ENCODE data around the gene ZNF366.

ZNF366 gene

DNA sequence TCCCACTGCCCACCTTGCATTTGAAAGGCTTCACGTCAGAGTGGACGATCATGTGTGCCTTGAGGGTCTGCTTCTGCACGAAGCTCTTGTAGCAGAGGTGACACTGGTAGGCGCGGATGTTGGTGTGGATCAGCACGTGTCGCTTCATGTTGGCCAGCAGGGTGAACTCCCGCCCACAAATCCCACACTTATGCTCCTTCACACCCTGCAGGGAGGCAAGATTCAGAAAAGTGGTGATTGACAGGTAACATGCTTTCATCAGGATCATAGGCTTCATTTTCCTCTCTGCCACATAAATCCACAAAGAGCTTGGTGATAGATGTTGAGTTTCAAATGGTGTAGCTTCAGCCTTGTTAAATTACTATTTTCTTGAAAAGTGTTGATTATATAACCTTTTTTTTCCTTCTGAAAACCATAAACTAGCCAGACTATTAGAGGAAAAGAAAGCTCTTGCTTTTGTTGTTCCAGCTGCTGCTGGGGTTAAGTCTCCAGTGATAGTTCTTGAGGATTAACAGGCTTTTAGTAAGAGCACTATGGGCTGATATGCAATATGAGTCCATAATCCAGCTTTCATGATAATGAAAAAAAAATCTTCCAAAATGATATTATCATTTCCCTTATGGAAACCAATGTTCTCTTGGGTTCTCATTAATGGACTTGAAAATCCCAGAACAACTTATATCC lies 50.7 kb downstream of the ZNF366 start:
- no peak overlapping the region for H3K4me3 ChIP-seq (replicated peaks; ENCODE audit: insufficient read depth, low read length)
- no peaks in the 10 kb centered on the region for H3K27me3 ChIP-seq (ENCODE audit: insufficient read depth, poor library complexity, severe bottlenecking)
- no peak overlapping the region for H3K27ac ChIP-seq (replicated peaks)
- TF ChIP-seq GABPA (IDR thresholded peaks at IDR 0.05; ENCODE audit: low read depth) (no peak), SPI1 (IDR thresholded peaks at IDR 0.05; ENCODE audit: borderline replicate concordance, low read depth) (no peak), POLR2AphosphoS5 (IDR thresholded peaks at IDR 0.05; ENCODE audit: low read depth) (no peak)
- TF ChIP-seq, protein P1, sequence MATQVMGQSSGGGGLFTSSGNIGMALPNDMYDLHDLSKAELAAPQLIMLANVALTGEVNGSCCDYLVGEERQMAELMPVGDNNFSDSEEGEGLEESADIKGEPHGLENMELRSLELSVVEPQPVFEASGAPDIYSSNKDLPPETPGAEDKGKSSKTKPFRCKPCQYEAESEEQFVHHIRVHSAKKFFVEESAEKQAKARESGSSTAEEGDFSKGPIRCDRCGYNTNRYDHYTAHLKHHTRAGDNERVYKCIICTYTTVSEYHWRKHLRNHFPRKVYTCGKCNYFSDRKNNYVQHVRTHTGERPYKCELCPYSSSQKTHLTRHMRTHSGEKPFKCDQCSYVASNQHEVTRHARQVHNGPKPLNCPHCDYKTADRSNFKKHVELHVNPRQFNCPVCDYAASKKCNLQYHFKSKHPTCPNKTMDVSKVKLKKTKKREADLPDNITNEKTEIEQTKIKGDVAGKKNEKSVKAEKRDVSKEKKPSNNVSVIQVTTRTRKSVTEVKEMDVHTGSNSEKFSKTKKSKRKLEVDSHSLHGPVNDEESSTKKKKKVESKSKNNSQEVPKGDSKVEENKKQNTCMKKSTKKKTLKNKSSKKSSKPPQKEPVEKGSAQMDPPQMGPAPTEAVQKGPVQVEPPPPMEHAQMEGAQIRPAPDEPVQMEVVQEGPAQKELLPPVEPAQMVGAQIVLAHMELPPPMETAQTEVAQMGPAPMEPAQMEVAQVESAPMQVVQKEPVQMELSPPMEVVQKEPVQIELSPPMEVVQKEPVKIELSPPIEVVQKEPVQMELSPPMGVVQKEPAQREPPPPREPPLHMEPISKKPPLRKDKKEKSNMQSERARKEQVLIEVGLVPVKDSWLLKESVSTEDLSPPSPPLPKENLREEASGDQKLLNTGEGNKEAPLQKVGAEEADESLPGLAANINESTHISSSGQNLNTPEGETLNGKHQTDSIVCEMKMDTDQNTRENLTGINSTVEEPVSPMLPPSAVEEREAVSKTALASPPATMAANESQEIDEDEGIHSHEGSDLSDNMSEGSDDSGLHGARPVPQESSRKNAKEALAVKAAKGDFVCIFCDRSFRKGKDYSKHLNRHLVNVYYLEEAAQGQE (IDR thresholded peaks at IDR 0.05; ENCODE audit: insufficient replicate concordance, low read depth) = no peak
- TF ChIP-seq, protein P2, sequence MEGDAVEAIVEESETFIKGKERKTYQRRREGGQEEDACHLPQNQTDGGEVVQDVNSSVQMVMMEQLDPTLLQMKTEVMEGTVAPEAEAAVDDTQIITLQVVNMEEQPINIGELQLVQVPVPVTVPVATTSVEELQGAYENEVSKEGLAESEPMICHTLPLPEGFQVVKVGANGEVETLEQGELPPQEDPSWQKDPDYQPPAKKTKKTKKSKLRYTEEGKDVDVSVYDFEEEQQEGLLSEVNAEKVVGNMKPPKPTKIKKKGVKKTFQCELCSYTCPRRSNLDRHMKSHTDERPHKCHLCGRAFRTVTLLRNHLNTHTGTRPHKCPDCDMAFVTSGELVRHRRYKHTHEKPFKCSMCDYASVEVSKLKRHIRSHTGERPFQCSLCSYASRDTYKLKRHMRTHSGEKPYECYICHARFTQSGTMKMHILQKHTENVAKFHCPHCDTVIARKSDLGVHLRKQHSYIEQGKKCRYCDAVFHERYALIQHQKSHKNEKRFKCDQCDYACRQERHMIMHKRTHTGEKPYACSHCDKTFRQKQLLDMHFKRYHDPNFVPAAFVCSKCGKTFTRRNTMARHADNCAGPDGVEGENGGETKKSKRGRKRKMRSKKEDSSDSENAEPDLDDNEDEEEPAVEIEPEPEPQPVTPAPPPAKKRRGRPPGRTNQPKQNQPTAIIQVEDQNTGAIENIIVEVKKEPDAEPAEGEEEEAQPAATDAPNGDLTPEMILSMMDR (IDR thresholded peaks at IDR 0.05; ENCODE audit: insufficient read depth, low read length) = no peak
- DNase-seq (ENCODE audit: low read depth in 1 of 2, low spot score in 1 of 2) = no peak

DNA sequence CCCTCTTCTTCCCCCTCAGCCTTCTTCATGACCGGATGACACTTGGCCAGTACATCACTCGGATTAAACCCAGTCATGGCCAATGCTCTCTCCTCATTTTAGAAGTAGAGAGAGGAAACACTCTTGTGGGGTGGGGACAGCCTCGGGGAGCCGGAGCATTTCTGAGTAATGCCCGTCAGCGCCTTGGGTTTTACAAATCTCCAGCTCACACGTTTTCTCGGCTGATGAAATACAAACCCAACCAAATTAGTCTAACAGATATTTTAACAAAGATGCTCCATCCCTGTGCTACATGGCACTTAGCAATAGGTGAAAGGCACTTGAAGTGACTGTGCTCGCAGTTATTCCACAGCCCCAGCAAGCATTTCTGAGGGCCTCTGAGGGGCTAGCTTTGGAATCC lies 51.7 kb downstream of the ZNF366 start:
- Histone ChIP-seq H3K27ac (replicated peaks) (no peak overlapping the region), H3K4me3 (replicated peaks; ENCODE audit: insufficient read depth, low read length) (no peak overlapping the region), H3K27me3 (ENCODE audit: insufficient read depth, poor library complexity, severe bottlenecking) (no peaks in the 10 kb centered on the region)
- TF ChIP-seq GABPA (IDR thresholded peaks at IDR 0.05; ENCODE audit: low read depth) (no peak), POLR2AphosphoS5 (IDR thresholded peaks at IDR 0.05; ENCODE audit: low read depth) (no peak)
- TF ChIP-seq, protein P2 (IDR thresholded peaks at IDR 0.05; ENCODE audit: insufficient read depth, low read length) = no peak
- TF ChIP-seq, protein P1 (IDR thresholded peaks at IDR 0.05; ENCODE audit: insufficient replicate concordance, low read depth) = no peak
- DNase-seq (ENCODE audit: low read depth in 1 of 2, low spot score in 1 of 2) = no peak

DNA sequence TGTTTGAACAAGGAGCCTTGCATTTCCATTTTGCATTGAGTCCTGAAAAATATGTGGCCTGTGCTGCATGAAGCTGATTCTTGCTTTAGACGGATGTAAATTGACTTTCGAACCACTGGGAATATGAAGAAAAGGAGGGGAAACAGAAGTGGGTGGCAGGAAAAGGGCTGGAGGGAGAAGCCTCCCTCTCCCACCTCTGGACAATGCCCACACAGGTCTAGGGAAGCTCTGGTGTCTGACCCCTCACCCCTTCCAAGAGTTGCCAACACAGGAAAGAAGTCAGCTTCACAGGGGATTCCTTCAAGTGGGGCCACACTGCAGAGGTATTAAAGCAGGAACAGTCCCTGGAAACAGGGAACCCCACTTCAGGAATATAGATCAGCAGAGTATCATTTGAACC lies 52.2 kb downstream of the ZNF366 start:
- Histone ChIP-seq H3K4me3 (replicated peaks; ENCODE audit: insufficient read depth, low read length) (no peak overlapping the region), H3K27me3 (ENCODE audit: insufficient read depth, poor library complexity, severe bottlenecking) (no peaks in the 10 kb centered on the region), H3K27ac (replicated peaks) (no peak overlapping the region)
- no peak for DNase-seq (ENCODE audit: low read depth in 1 of 2, low spot score in 1 of 2)
- TF ChIP-seq, protein P2 (IDR thresholded peaks at IDR 0.05; ENCODE audit: insufficient read depth, low read length) = no peak
- TF ChIP-seq SPI1 (IDR thresholded peaks at IDR 0.05; ENCODE audit: borderline replicate concordance, low read depth) (no peak), POLR2AphosphoS5 (IDR thresholded peaks at IDR 0.05; ENCODE audit: low read depth) (no peak), GABPA (IDR thresholded peaks at IDR 0.05; ENCODE audit: low read depth) (no peak)
- TF ChIP-seq, protein P1 (IDR thresholded peaks at IDR 0.05; ENCODE audit: insufficient replicate concordance, low read depth) = no peak
